ENCODE results near the gene LDLRAD4. TPM values are rescaled to one million over a fixed set of nuclear protein-coding genes. Genes with fewer than 3 reads are reported as not detected.

LDLRAD4 gene
- polyA plus RNA-seq, 4 donors, result 2.7 to 17.6 (median 7.0) TPM

DNA sequence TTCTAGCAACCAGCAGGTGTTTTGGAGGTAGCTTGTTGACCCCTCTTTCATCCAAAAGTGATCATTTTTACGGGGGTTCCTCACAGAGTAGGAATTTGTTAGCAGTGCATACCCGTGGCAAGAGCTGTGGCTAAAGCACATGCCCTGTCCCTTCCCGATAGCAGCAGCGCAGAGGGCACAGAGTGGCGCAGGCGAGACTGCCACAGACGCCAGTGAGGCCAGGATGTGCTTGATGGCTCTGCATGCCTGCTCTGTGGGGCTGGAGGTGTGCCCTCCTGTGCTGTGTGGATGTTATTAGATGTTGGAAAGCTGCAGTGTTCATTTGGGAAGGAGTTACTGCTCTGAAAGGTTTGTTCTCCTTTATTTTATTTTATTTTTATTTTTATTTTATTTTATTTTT is 354.2 kb downstream of the LDLRAD4 start:
- 95 to 97% (median 95%) methylated on average over 7 of the region's 7 CpGs for WGBS, 3 donors
- Histone ChIP-seq H3K4me3 (ENCODE audit: low read depth in 1 of 3, low read length in 3 of 3) (no peak overlapping the region), H3K27me3 (ENCODE audit: control insufficient read depth in 3 of 3, insufficient read depth in 3 of 3, low read length in 3 of 3) (no peaks in the 10 kb centered on the region), H3K4me1 (ENCODE audit: control insufficient read depth in 3 of 3, insufficient read depth in 2 of 3, low read depth in 1 of 3, low read length in 2 of 3) (peaks cover 0 to 7% (median 3%) of the 10 kb centered on the region in 3 donors), H3K36me3 (ENCODE audit: control insufficient read depth in 3 of 3, insufficient read depth in 2 of 3, low read depth in 1 of 3, low read length in 3 of 3) (no peaks in the 10 kb centered on the region), H3K9me3 (ENCODE audit: control insufficient read depth in 2 of 2, insufficient read depth in 1 of 2, low read depth in 1 of 2, low read length in 1 of 2) (no peaks in the 10 kb centered on the region), H3K27ac (ENCODE audit: low read depth in 1 of 3, low read length in 2 of 3) (no peak overlapping the region)
- DNase-seq (no peak), FAIRE-seq (no peak)

DNA sequence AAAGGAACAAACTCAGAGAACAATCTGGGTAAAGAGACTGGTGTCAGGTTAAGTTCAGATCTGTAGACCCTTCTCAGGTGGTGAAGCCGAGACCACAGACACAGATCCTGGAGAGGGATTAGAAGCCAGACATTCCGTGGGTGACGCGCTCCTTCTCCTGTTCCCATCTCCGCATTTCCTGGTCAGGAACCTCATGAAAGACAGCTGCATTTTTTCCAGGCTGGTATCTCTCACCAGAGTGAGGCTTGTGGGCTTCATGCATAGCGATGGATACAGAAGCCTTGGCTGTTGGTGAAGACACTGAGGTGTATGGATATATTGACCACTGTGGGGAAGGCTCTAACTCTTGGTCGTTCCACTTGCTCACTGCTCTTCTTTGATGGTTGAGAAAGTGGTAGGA is 355.2 kb downstream of the LDLRAD4 start:
- no peak for FAIRE-seq
- Histone ChIP-seq H3K36me3 (ENCODE audit: control insufficient read depth in 3 of 3, insufficient read depth in 2 of 3, low read depth in 1 of 3, low read length in 3 of 3) (no peaks in the 10 kb centered on the region), H3K9me3 (ENCODE audit: control insufficient read depth in 2 of 2, insufficient read depth in 1 of 2, low read depth in 1 of 2, low read length in 1 of 2) (no peaks in the 10 kb centered on the region), H3K27ac (ENCODE audit: low read depth in 1 of 3, low read length in 2 of 3) (no peak overlapping the region), H3K4me1 (ENCODE audit: control insufficient read depth in 3 of 3, insufficient read depth in 2 of 3, low read depth in 1 of 3, low read length in 2 of 3) (peaks cover 0 to 2% (median 0%) of the 10 kb centered on the region in 3 donors), H3K27me3 (ENCODE audit: control insufficient read depth in 3 of 3, insufficient read depth in 3 of 3, low read length in 3 of 3) (no peaks in the 10 kb centered on the region), H3K4me3 (ENCODE audit: low read depth in 1 of 3, low read length in 3 of 3) (no peak overlapping the region)
- 95 to 98% (median 96%) methylated on average over 7 of the region's 7 CpGs for WGBS, 3 donors
- no peak for DNase-seq

GRCh38 chr18:13574355-13574754 is 355.8 kb downstream of the LDLRAD4 start:
- H3K4me3 ChIP-seq (ENCODE audit: low read depth in 1 of 3, low read length in 3 of 3), result no peak overlapping the region
- FAIRE-seq (no peak), DNase-seq (no peak)
- H3K36me3 ChIP-seq (ENCODE audit: control insufficient read depth in 3 of 3, insufficient read depth in 2 of 3, low read depth in 1 of 3, low read length in 3 of 3), result no peaks in the 10 kb centered on the region
- 95 to 98% (median 98%) methylated on average over 10 of the region's 10 CpGs for WGBS, 3 donors
- H3K9me3 ChIP-seq (ENCODE audit: control insufficient read depth in 2 of 2, insufficient read depth in 1 of 2, low read depth in 1 of 2, low read length in 1 of 2), result no peaks in the 10 kb centered on the region
- no peaks in the 10 kb centered on the region for H3K27me3 ChIP-seq (ENCODE audit: control insufficient read depth in 3 of 3, insufficient read depth in 3 of 3, low read length in 3 of 3)
- H3K27ac ChIP-seq (ENCODE audit: low read depth in 1 of 3, low read length in 2 of 3), result no peak overlapping the region
- no peaks in the 10 kb centered on the region for H3K4me1 ChIP-seq (ENCODE audit: control insufficient read depth in 3 of 3, insufficient read depth in 2 of 3, low read depth in 1 of 3, low read length in 2 of 3)

- WGBS, 3 donors, result 76 to 92% (median 78%) methylated on average over 1 of the region's 1 CpG
- no peaks in the 10 kb centered on the region for H3K4me1 ChIP-seq (ENCODE audit: control insufficient read depth in 3 of 3, insufficient read depth in 2 of 3, low read depth in 1 of 3, low read length in 2 of 3)
- no peaks in the 10 kb centered on the region for H3K9me3 ChIP-seq (ENCODE audit: control insufficient read depth in 2 of 2, insufficient read depth in 1 of 2, low read depth in 1 of 2, low read length in 1 of 2)
- DNase-seq (no peak), FAIRE-seq (no peak)
- no peaks in the 10 kb centered on the region for H3K27me3 ChIP-seq (ENCODE audit: control insufficient read depth in 3 of 3, insufficient read depth in 3 of 3, low read length in 3 of 3)
- no peak overlapping the region for H3K27ac ChIP-seq (ENCODE audit: low read depth in 1 of 3, low read length in 2 of 3)
- H3K4me3 ChIP-seq (ENCODE audit: low read depth in 1 of 3, low read length in 3 of 3), result no peak overlapping the region
- H3K36me3 ChIP-seq (ENCODE audit: control insufficient read depth in 3 of 3, insufficient read depth in 2 of 3, low read depth in 1 of 3, low read length in 3 of 3), result no peaks in the 10 kb centered on the region
These were observed 356.2 kb downstream of the LDLRAD4 start for GRCh38 chr18:13574761-13575160.

DNA sequence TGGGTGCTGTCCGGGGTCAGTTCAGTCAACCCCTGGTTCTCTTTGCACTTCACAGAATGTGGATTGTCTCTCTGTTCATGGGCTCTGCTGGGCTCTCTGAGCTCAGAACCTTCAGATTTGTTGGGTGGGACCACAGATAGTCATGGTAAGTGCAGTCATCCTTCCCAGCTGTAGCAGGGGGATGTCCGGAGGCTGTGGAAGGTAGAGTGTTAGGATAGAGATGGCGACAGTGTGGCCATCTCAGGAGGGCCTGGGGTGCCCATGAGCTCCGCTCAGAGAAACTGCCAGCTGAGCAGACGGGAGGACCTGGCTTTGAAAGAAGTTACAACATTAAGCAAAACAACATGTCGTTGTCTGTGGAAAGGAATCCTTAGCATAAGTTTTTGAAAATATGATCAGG is 358.0 kb downstream of the LDLRAD4 start:
- Histone ChIP-seq H3K36me3 (ENCODE audit: control insufficient read depth in 3 of 3, insufficient read depth in 2 of 3, low read depth in 1 of 3, low read length in 3 of 3) (no peaks in the 10 kb centered on the region), H3K27me3 (ENCODE audit: control insufficient read depth in 3 of 3, insufficient read depth in 3 of 3, low read length in 3 of 3) (no peaks in the 10 kb centered on the region), H3K4me1 (ENCODE audit: control insufficient read depth in 3 of 3, insufficient read depth in 2 of 3, low read depth in 1 of 3, low read length in 2 of 3) (no peaks in the 10 kb centered on the region), H3K27ac (ENCODE audit: low read depth in 1 of 3, low read length in 2 of 3) (no peak overlapping the region), H3K4me3 (ENCODE audit: low read depth in 1 of 3, low read length in 3 of 3) (no peak overlapping the region), H3K9me3 (ENCODE audit: control insufficient read depth in 2 of 2, insufficient read depth in 1 of 2, low read depth in 1 of 2, low read length in 1 of 2) (no peaks in the 10 kb centered on the region)
- WGBS, 3 donors, result 89 to 92% (median 91%) methylated on average over 6 of the region's 6 CpGs
- DNase-seq, result no peak
- no peak for FAIRE-seq

- no peak overlapping the region for H3K27ac ChIP-seq (ENCODE audit: low read depth in 1 of 3, low read length in 2 of 3)
- DNase-seq (peak in 1 of 2 donors; percentile 17), FAIRE-seq (no peak)
- H3K27me3 ChIP-seq (ENCODE audit: control insufficient read depth in 3 of 3, insufficient read depth in 3 of 3, low read length in 3 of 3), result no peaks in the 10 kb centered on the region
- H3K4me3 ChIP-seq (ENCODE audit: low read depth in 1 of 3, low read length in 3 of 3), result no peak overlapping the region
- no peaks in the 10 kb centered on the region for H3K9me3 ChIP-seq (ENCODE audit: control insufficient read depth in 2 of 2, insufficient read depth in 1 of 2, low read depth in 1 of 2, low read length in 1 of 2)
- no peaks in the 10 kb centered on the region for H3K36me3 ChIP-seq (ENCODE audit: control insufficient read depth in 3 of 3, insufficient read depth in 2 of 3, low read depth in 1 of 3, low read length in 3 of 3)
- WGBS, 3 donors, result 64 to 87% (median 67%) methylated on average over 10 of the region's 10 CpGs
- no peaks in the 10 kb centered on the region for H3K4me1 ChIP-seq (ENCODE audit: control insufficient read depth in 3 of 3, insufficient read depth in 2 of 3, low read depth in 1 of 3, low read length in 2 of 3)
These were observed 358.6 kb downstream of the LDLRAD4 start for GRCh38 chr18:13577091-13577697.

GRCh38 chr18:13577781-13578180 is 359.2 kb downstream of the LDLRAD4 start:
- FAIRE-seq (no peak), DNase-seq (no peak)
- no peak overlapping the region for H3K4me3 ChIP-seq (ENCODE audit: low read depth in 1 of 3, low read length in 3 of 3)
- no peaks in the 10 kb centered on the region for H3K36me3 ChIP-seq (ENCODE audit: control insufficient read depth in 3 of 3, insufficient read depth in 2 of 3, low read depth in 1 of 3, low read length in 3 of 3)
- no peaks in the 10 kb centered on the region for H3K9me3 ChIP-seq (ENCODE audit: control insufficient read depth in 2 of 2, insufficient read depth in 1 of 2, low read depth in 1 of 2, low read length in 1 of 2)
- 73 to 85% (median 85%) methylated on average over 3 of the region's 3 CpGs for WGBS, 3 donors
- no peaks in the 10 kb centered on the region for H3K27me3 ChIP-seq (ENCODE audit: control insufficient read depth in 3 of 3, insufficient read depth in 3 of 3, low read length in 3 of 3)
- H3K4me1 ChIP-seq (ENCODE audit: control insufficient read depth in 3 of 3, insufficient read depth in 2 of 3, low read depth in 1 of 3, low read length in 2 of 3), result no peaks in the 10 kb centered on the region
- H3K27ac ChIP-seq (ENCODE audit: low read depth in 1 of 3, low read length in 2 of 3), result no peak overlapping the region

DNA sequence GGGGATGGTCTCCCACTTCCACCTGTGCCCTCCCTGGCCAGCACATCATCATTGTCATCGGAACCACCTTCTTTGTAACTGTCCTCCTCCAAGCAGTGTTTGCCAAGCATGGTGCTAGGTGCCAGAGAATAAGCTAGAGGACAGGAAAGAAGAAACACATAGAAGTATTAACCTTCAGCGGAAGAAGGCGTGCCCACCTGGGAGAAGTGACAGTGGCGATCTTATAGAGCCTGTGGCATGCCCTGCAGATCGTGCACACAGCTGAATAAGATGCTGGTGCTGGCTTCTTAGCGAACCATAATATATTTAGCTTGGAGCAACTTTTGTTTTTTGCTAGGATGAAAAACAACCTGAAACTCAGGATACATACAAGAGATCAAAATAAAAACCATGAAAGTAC is 359.8 kb downstream of the LDLRAD4 start:
- H3K36me3 ChIP-seq (ENCODE audit: control insufficient read depth in 3 of 3, insufficient read depth in 2 of 3, low read depth in 1 of 3, low read length in 3 of 3), result no peaks in the 10 kb centered on the region
- H3K27me3 ChIP-seq (ENCODE audit: control insufficient read depth in 3 of 3, insufficient read depth in 3 of 3, low read length in 3 of 3), result no peaks in the 10 kb centered on the region
- no peaks in the 10 kb centered on the region for H3K9me3 ChIP-seq (ENCODE audit: control insufficient read depth in 2 of 2, insufficient read depth in 1 of 2, low read depth in 1 of 2, low read length in 1 of 2)
- WGBS, 3 donors, result 83 to 95% (median 86%) methylated on average over 6 of the region's 6 CpGs
- no peak overlapping the region for H3K27ac ChIP-seq (ENCODE audit: low read depth in 1 of 3, low read length in 2 of 3)
- FAIRE-seq, result no peak
- no peak for DNase-seq
- H3K4me1 ChIP-seq (ENCODE audit: control insufficient read depth in 3 of 3, insufficient read depth in 2 of 3, low read depth in 1 of 3, low read length in 2 of 3), result no peaks in the 10 kb centered on the region
- H3K4me3 ChIP-seq (ENCODE audit: low read depth in 1 of 3, low read length in 3 of 3), result no peak overlapping the region

- H3K27ac ChIP-seq (ENCODE audit: low read depth in 1 of 3, low read length in 2 of 3), result no peak overlapping the region
- no peak overlapping the region for H3K4me3 ChIP-seq (ENCODE audit: low read depth in 1 of 3, low read length in 3 of 3)
- no peaks in the 10 kb centered on the region for H3K36me3 ChIP-seq (ENCODE audit: control insufficient read depth in 3 of 3, insufficient read depth in 2 of 3, low read depth in 1 of 3, low read length in 3 of 3)
- 53 to 81% (median 72%) methylated on average over 3 of the region's 3 CpGs for WGBS, 3 donors
- DNase-seq, result no peak
- no peak for FAIRE-seq
- H3K27me3 ChIP-seq (ENCODE audit: control insufficient read depth in 3 of 3, insufficient read depth in 3 of 3, low read length in 3 of 3), result no peaks in the 10 kb centered on the region
- no peaks in the 10 kb centered on the region for H3K9me3 ChIP-seq (ENCODE audit: control insufficient read depth in 2 of 2, insufficient read depth in 1 of 2, low read depth in 1 of 2, low read length in 1 of 2)
- no peaks in the 10 kb centered on the region for H3K4me1 ChIP-seq (ENCODE audit: control insufficient read depth in 3 of 3, insufficient read depth in 2 of 3, low read depth in 1 of 3, low read length in 2 of 3)
These were observed 361.3 kb downstream of the LDLRAD4 start for GRCh38 chr18:13579874-13580273.

All from small intestine (tissue), 7 donors.